Upper lobe of left lung (tissue), 6 donors: ENCODE results near the gene BANP. TPM values are rescaled to one million over a fixed set of nuclear protein-coding genes. Genes with fewer than 3 reads are reported as not detected.

ENCODE experiments used
- ATAC-seq, 2 donors: fragments of 200-7000 bp; cut with Tn5 transposase; one replicate each; pipeline ENCODE4 v1.9.1; 2022; ENCODE audit warnings: mild to moderate bottlenecking in 2 of 2, moderate library complexity in 2 of 2; ENCODE audit not compliant: low FRiP score in 2 of 2
- DNase-seq, 2 donors: peaks; one replicate each; pipeline ENCODE4 v3.0.0-alpha.2; 2019 to 2020
- H3K27ac ChIP-seq, 4 donors: fragments of 200-600 bp; sonication (generic); one replicate each; pipeline ENCODE4 v1.5.1; 2016 to 2019
- H3K27me3 ChIP-seq, 4 donors: fragments of 200-600 bp; sonication (generic); one replicate each; pipeline ENCODE4 v1.5.1; 2017 to 2019
- H3K36me3 ChIP-seq, 4 donors: fragments of 200-600 bp; sonication (generic); one replicate each; pipeline ENCODE4 v1.5.1; 2016 to 2019
- H3K4me1 ChIP-seq, 4 donors: fragments of 200-600 bp; sonication (generic); one replicate each; pipeline ENCODE4 v1.5.1; 2018 to 2019
- H3K4me3 ChIP-seq, 4 donors: fragments of 200-600 bp; sonication (generic); one replicate each; pipeline ENCODE4 v1.5.1; 2017 to 2019; ENCODE audit warnings: mild to moderate bottlenecking in 2 of 4, moderate library complexity in 1 of 4
- H3K9me3 ChIP-seq, 4 donors: fragments of 200-600 bp; sonication (generic); one replicate each; pipeline ENCODE4 v1.5.1; 2018 to 2019
- CTCF ChIP-seq, 6 experiments: fragments of 450-650 bp in 4 of 6; fragments of 200-600 bp in 2 of 6; sonication (generic) in 2 of 6; IDR thresholded peaks; one replicate each; pipeline ENCODE4 v1.5.1; 2016 to 2019; ENCODE audit warnings: antibody characterized with exemption in 6 of 6
- EP300 ChIP-seq, 4 donors: sonication (generic); formaldehyde crosslinking; IDR thresholded peaks; one replicate each; pipeline ENCODE4 v1.5.1; 2017; ENCODE audit warnings: antibody characterized with exemption in 4 of 4, control low read depth in 2 of 4
- POLR2A ChIP-seq, 4 donors: fragments of 450-650 bp; IDR thresholded peaks; one replicate each; pipeline ENCODE4 v1.5.1; 2016 to 2017; ENCODE audit warnings: antibody characterized with exemption in 4 of 4, mild to moderate bottlenecking in 2 of 4
- POLR2AphosphoS5 ChIP-seq, 2 donors: sonication (generic); formaldehyde crosslinking; IDR thresholded peaks; one replicate each; pipeline ENCODE4 v1.5.1; 2017; ENCODE audit warnings: antibody characterized with exemption in 2 of 2
- WGBS, 2 donors: methylation state at CpG; one replicate each; pipeline ENCODE4 v1.1.5; 2017 to 2018; 5-methylcytosine and 5-hydroxymethylcytosine counted together
- total RNA-seq, 6 donors: library from RNA; depleted of rRNA in 4 of 6; stranded (reverse); fragments of >200 nt in 4 of 6; gene quantifications; one replicate each; pipeline versions ENCODE4 v1.1.0 to v1.2.1, GENCODE V29; 2016 to 2021
- donor health status: DM: no; HTN: no; CAD: no; lungs with moderate emphysema.
- donor health status: DM: no; HTN: yes; CAD: no; lungs with severe emphysema.

The BANP gene
- total RNA-seq, 6 donors from 2014 or later: 15.2 to 47.1 (median 24.4) TPM

DNA sequence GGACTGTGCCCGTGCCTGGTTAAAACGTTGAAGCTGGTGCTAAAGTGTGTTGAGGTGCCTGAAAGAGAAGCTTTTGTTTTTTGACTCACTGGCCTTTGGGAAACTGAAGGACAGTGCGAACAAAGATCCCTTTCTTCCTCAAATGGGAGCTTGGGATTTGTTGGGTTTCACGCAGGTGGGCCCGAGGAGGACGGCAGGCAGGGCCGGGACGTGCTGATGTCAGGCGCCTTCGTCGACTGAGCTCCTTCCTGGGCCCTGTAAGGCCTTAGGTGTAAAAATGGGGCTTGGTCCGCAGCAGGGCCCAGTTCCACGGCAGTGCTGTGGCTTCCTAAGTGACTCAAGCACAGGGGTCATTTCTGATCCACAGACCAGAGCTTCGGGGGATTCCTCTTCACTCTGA lies 106.9 kb downstream of the BANP start:
- WGBS, 2 donors: 89 to 90% methylated on average over 11 to 14 of the region's 14 CpGs
- ATAC-seq (no peak), DNase-seq (no peak)
- H3K27me3 ChIP-seq: no peaks in the 10 kb centered on the region
- H3K9me3 ChIP-seq: no peaks in the 10 kb centered on the region
- TF ChIP-seq EP300 (IDR thresholded peaks at IDR 0.05) (no peak), POLR2A (IDR thresholded peaks at IDR 0.05) (no peak), CTCF (IDR thresholded peaks at IDR 0.05) (no peak), POLR2AphosphoS5 (IDR thresholded peaks at IDR 0.05) (no peak)
- no peak overlapping the region for H3K4me3 ChIP-seq
- H3K36me3 ChIP-seq: peaks cover 0 to 46% (median 25%) of the 10 kb centered on the region in 4 donors
- H3K4me1 ChIP-seq: peaks cover 0 to 8% (median 6%) of the 10 kb centered on the region in 4 donors
- H3K27ac ChIP-seq: no peak overlapping the region

- 93 to 97% methylated on average over 10 to 11 of the region's 12 CpGs for WGBS, 2 donors
- Histone ChIP-seq H3K4me3 (no peak overlapping the region), H3K27ac (no peak overlapping the region), H3K9me3 (no peaks in the 10 kb centered on the region), H3K4me1 (peaks cover 0 to 8% (median 6%) of the 10 kb centered on the region in 4 donors), H3K36me3 (peaks cover 0 to 52% (median 27%) of the 10 kb centered on the region in 4 donors), H3K27me3 (no peaks in the 10 kb centered on the region)
- ATAC-seq (no peak), DNase-seq (no peak)
- TF ChIP-seq CTCF (IDR thresholded peaks at IDR 0.05) (no peak), EP300 (IDR thresholded peaks at IDR 0.05) (no peak), POLR2A (IDR thresholded peaks at IDR 0.05) (no peak), POLR2AphosphoS5 (IDR thresholded peaks at IDR 0.05) (no peak)
These were observed 107.6 kb downstream of the BANP start for GRCh38 chr16:88058817-88059216.

GRCh38 chr16:88059701-88060386 lies 108.6 kb downstream of the BANP start:
- Histone ChIP-seq H3K36me3 (peaks cover 0 to 62% (median 33%) of the 10 kb centered on the region in 4 donors), H3K27me3 (no peaks in the 10 kb centered on the region), H3K4me1 (peaks cover 0 to 8% (median 6%) of the 10 kb centered on the region in 4 donors), H3K4me3 (no peak overlapping the region), H3K27ac (no peak overlapping the region), H3K9me3 (no peaks in the 10 kb centered on the region)
- no peak for DNase-seq
- TF ChIP-seq CTCF (IDR thresholded peaks at IDR 0.05) (no peak), POLR2AphosphoS5 (IDR thresholded peaks at IDR 0.05) (no peak), POLR2A (IDR thresholded peaks at IDR 0.05) (no peak), EP300 (IDR thresholded peaks at IDR 0.05) (no peak)
- 97 to 100% methylated on average over 5 to 27 of the region's 27 CpGs for WGBS, 2 donors
- no peak for ATAC-seq

DNA sequence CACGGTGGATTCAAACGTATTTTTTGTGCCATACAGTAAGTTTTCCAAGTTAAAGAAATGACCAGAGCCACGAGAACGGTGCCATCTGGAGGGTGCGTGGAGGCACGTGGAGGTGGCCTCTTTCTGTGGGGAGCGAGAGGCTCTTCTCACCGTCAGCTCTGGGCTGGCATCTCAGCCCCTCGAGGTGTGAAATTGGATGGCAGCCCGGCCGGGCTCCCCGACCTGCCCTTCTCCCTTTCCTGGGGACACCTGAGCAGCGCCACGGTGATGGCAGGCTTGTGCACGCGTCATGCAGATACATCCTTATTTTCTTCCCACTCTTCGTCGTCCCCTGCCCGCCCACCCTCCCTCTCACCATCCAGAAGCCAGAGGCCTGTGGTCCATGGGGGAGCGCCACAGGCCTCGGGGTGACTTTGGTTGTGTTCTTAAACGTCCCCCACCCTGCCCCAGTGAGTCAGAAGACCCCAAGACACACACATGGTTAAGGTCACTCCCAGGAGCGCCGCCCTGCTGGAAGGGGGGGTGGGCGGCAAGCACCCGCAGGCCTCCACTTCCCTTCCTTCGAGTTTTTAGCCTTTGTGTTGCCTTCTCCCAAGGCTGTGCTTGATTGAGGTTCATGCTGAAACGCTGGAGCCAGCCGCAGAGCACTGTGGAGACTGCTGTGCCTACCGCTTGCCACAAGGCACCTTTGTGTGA lies 109.4 kb downstream of the BANP start:
- H3K27me3 ChIP-seq: no peaks in the 10 kb centered on the region
- no peaks in the 10 kb centered on the region for H3K9me3 ChIP-seq
- H3K4me1 ChIP-seq: peaks cover 0 to 8% (median 6%) of the 10 kb centered on the region in 4 donors
- DNase-seq (no peak), ATAC-seq (no peak)
- no peak for TF ChIP-seq POLR2AphosphoS5 (IDR thresholded peaks at IDR 0.05)
- no peak for TF ChIP-seq CTCF (IDR thresholded peaks at IDR 0.05)
- TF ChIP-seq POLR2A (IDR thresholded peaks at IDR 0.05): no peak
- TF ChIP-seq EP300 (IDR thresholded peaks at IDR 0.05): no peak
- WGBS, 2 donors: 90 to 94% methylated on average over 21 to 27 of the region's 30 CpGs
- H3K27ac ChIP-seq: no peak overlapping the region
- peaks cover 0 to 69% (median 35%) of the 10 kb centered on the region in 4 donors for H3K36me3 ChIP-seq
- no peak overlapping the region for H3K4me3 ChIP-seq
